Peyer's patch (tissue), 4 donors: ENCODE measurements around the gene VSIG10L2. TPM values are rescaled to one million over a fixed set of nuclear protein-coding genes. Genes with fewer than 3 reads are reported as not detected.

ENCODE experiments used
- DNase-seq, 3 donors: peaks; one replicate each; pipeline ENCODE4 v3.0.0-alpha.2; 2017 to 2019
- H3K27ac ChIP-seq, 4 donors: fragments of 200-600 bp; sonication (generic); one replicate each; pipeline ENCODE4 v1.5.1; 2016 to 2019
- H3K27me3 ChIP-seq, 2 donors: fragments of 200-600 bp; sonication (generic); one replicate each; pipeline ENCODE4 v1.5.1; 2019
- H3K36me3 ChIP-seq, 3 donors: fragments of 200-600 bp; sonication (generic); one replicate each; pipeline ENCODE4 v1.5.1; 2016 to 2019
- H3K4me1 ChIP-seq, 4 donors: fragments of 200-600 bp; sonication (generic); one replicate each; pipeline ENCODE4 v1.5.1; 2016 to 2019
- H3K4me3 ChIP-seq, 4 donors: fragments of 200-600 bp; sonication (generic); 1 replicate in 3 of 4; 2 replicates in 1 of 4; pipeline ENCODE4 v1.5.1; 2016 to 2019; ENCODE audit warnings: mild to moderate bottlenecking in 1 of 4
- H3K9me3 ChIP-seq, 4 donors: fragments of 200-600 bp; sonication (generic); one replicate each; pipeline ENCODE4 v1.5.1; 2016 to 2019; ENCODE audit warnings: mild to moderate bottlenecking in 1 of 4
- CTCF ChIP-seq, 6 experiments: fragments of 450-650 bp in 4 of 6; fragments of 200-600 bp in 2 of 6; sonication (generic) in 1 of 6; IDR thresholded peaks; one replicate each; pipeline ENCODE4 v1.5.1; 2017 to 2019; ENCODE audit warnings: antibody characterized with exemption in 6 of 6, mild to moderate bottlenecking in 3 of 6, moderate library complexity in 1 of 6
- POLR2A ChIP-seq, 2 donors: fragments of 450-650 bp; IDR thresholded peaks; one replicate each; pipeline ENCODE4 v1.5.1; 2017; ENCODE audit warnings: antibody characterized with exemption in 2 of 2, mild to moderate bottlenecking in 2 of 2, moderate library complexity in 2 of 2
- total RNA-seq, 4 donors: library from RNA; depleted of rRNA; stranded (reverse); fragments of >200 nt; gene quantifications; one replicate each; pipeline ENCODE4 v1.1.0, GENCODE V29; 2016

VSIG10L2 gene
- total RNA-seq, 4 donors from 2014 or later, result not detected

GRCh38 chr11:125941267-125941618 is 4.6 kb upstream of the VSIG10L2 start:
- TF ChIP-seq POLR2A (IDR thresholded peaks at IDR 0.05) (no peak), CTCF (IDR thresholded peaks at IDR 0.05) (no peak)
- no peaks in the 10 kb centered on the region for H3K27me3 ChIP-seq
- DNase-seq, result no peak

GRCh38 chr11:125941619-125942611 is 3.9 kb upstream of the VSIG10L2 start:
- H3K27me3 ChIP-seq, result no peaks in the 10 kb centered on the region
- TF ChIP-seq POLR2A (IDR thresholded peaks at IDR 0.05) (no peak), CTCF (IDR thresholded peaks at IDR 0.05) (peak in 5 of 6 experiments; percentile 9 to 64 (median 49))
- H3K9me3 ChIP-seq, result no peaks in the 10 kb centered on the region
- H3K27ac ChIP-seq, result no peak overlapping the region
- no peaks in the 10 kb centered on the region for H3K4me1 ChIP-seq
- H3K4me3 ChIP-seq, result no peak overlapping the region
- peak; percentile 22 to 72 (median 71) for DNase-seq
- no peaks in the 10 kb centered on the region for H3K36me3 ChIP-seq

More at GRCh38 chr11:125941267-125941618, 4.6 kb upstream of the VSIG10L2 start:
- no peaks in the 10 kb centered on the region for H3K36me3 ChIP-seq
- no peak overlapping the region for H3K27ac ChIP-seq
- no peak overlapping the region for H3K4me3 ChIP-seq
- H3K9me3 ChIP-seq, result no peaks in the 10 kb centered on the region
- H3K4me1 ChIP-seq, result no peaks in the 10 kb centered on the region

GRCh38 chr11:125942771-125943428 is 2.9 kb upstream of the VSIG10L2 start:
- Histone ChIP-seq H3K4me3 (no peak overlapping the region), H3K4me1 (no peaks in the 10 kb centered on the region), H3K36me3 (no peaks in the 10 kb centered on the region), H3K27me3 (no peaks in the 10 kb centered on the region), H3K27ac (no peak overlapping the region), H3K9me3 (no peaks in the 10 kb centered on the region)
- DNase-seq, result no peak
- TF ChIP-seq CTCF (IDR thresholded peaks at IDR 0.05) (no peak), POLR2A (IDR thresholded peaks at IDR 0.05) (no peak)

- TF ChIP-seq POLR2A (IDR thresholded peaks at IDR 0.05) (no peak), CTCF (IDR thresholded peaks at IDR 0.05) (no peak)
- DNase-seq, result no peak
- Histone ChIP-seq H3K4me3 (no peak overlapping the region), H3K36me3 (no peaks in the 10 kb centered on the region), H3K27ac (no peak overlapping the region), H3K4me1 (no peaks in the 10 kb centered on the region), H3K9me3 (no peaks in the 10 kb centered on the region), H3K27me3 (no peaks in the 10 kb centered on the region)
Measured at GRCh38 chr11:125943661-125944349, 2.0 kb upstream of the VSIG10L2 start.

- Histone ChIP-seq H3K4me3 (no peak overlapping the region), H3K9me3 (no peaks in the 10 kb centered on the region), H3K4me1 (no peaks in the 10 kb centered on the region), H3K27ac (no peak overlapping the region), H3K27me3 (no peaks in the 10 kb centered on the region), H3K36me3 (no peaks in the 10 kb centered on the region)
- TF ChIP-seq CTCF (IDR thresholded peaks at IDR 0.05) (no peak), POLR2A (IDR thresholded peaks at IDR 0.05) (no peak)
- DNase-seq, result no peak
Measured at GRCh38 chr11:125944350-125945010, 1.4 kb upstream of the VSIG10L2 start.
